Uterus (tissue), 2 donors: ENCODE measurements around the gene CAMK1D.

Source experiments
- POLR2A ChIP-seq, 2 donors: fragments of 450-650 bp; IDR thresholded peaks; one replicate each; pipeline ENCODE4 v1.6.1; 2016; ENCODE audit warnings: antibody characterized with exemption in 2 of 2, mild to moderate bottlenecking in 1 of 2, moderate library complexity in 1 of 2
- TF ChIP-seq, protein P1 (sequence below), 4 experiments: fragments of 200-600 bp in 2 of 4; fragments of 450-650 bp in 2 of 4; sonication (generic) in 2 of 4; IDR thresholded peaks; one replicate each; pipeline ENCODE4 v1.5.1; 2016 to 2019; ENCODE audit warnings: antibody characterized with exemption in 4 of 4, mild to moderate bottlenecking in 2 of 4, moderate library complexity in 1 of 4

DNA sequence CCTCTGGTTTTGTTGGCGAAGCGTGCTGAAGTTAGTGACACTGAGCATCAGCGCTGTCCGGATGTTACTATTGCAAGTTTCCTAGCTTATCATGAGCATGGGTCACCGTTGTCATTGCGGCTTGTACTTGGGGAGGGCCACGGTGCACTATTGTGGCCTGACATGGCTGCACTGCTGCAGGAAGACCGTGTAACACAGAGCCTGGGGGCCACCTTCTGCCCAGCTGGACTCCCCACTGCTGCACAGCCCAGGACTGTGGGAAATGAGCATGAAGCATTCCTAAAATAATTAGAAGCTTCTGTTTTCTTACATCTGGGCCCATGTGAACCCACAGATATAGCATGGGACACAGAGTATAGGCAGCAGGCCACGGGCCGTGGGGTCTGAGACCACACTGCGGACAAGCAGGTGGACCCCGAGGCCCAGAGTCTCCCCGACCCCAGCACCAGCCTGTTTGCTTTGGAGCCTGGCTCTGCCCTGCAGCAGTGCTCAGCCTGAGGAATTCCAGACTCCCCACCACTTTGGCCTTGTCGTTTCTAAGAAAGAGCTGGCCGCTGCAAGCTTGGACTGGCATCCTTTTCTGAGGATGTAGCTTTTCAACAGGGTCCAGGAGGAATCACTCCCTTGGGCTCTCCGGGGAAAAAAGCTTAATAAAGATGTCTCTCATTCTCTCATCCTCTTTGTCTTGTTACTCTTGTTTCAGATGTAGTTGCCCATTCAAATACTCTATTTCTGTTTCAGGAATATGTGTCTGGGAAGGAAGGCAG lies 473.0 kb downstream of the CAMK1D start:
- TF ChIP-seq, protein P1, sequence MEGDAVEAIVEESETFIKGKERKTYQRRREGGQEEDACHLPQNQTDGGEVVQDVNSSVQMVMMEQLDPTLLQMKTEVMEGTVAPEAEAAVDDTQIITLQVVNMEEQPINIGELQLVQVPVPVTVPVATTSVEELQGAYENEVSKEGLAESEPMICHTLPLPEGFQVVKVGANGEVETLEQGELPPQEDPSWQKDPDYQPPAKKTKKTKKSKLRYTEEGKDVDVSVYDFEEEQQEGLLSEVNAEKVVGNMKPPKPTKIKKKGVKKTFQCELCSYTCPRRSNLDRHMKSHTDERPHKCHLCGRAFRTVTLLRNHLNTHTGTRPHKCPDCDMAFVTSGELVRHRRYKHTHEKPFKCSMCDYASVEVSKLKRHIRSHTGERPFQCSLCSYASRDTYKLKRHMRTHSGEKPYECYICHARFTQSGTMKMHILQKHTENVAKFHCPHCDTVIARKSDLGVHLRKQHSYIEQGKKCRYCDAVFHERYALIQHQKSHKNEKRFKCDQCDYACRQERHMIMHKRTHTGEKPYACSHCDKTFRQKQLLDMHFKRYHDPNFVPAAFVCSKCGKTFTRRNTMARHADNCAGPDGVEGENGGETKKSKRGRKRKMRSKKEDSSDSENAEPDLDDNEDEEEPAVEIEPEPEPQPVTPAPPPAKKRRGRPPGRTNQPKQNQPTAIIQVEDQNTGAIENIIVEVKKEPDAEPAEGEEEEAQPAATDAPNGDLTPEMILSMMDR (IDR thresholded peaks at IDR 0.05) = no peak
- TF ChIP-seq POLR2A (IDR thresholded peaks at IDR 0.05) = no peak
